Esophagus muscularis mucosa (tissue), 4 donors: Measurements from ENCODE around the gene FURIN. TPM values are rescaled to one million over a fixed set of nuclear protein-coding genes. Genes with fewer than 3 reads are reported as not detected.
"Not testable (repeated sequence)": the region's sequence is repeated elsewhere in the genome, so short reads cannot be mapped to it uniquely, and the experiment has no call there.

Source experiments
- DNase-seq: peaks from one replicate; pipeline ENCODE4 v3.0.0-alpha.2; 2017; ENCODE audit errors: extremely low spot score
- H3K27ac ChIP-seq, 4 donors: fragments of 200-600 bp; sonication (generic); replicated peaks in 1 of 4; 1 replicate in 3 of 4; 2 replicates in 1 of 4; pipeline ENCODE4 v1.5.1; 2016 to 2019; ENCODE audit warnings: mild to moderate bottlenecking in 1 of 4
- H3K27me3 ChIP-seq, 4 donors: fragments of 200-600 bp; sonication (generic); one replicate each; pipeline versions ENCODE4 v1.5.1 to v1.6.0; 2016 to 2019
- H3K36me3 ChIP-seq, 4 donors: fragments of 200-600 bp; sonication (generic); one replicate each; pipeline ENCODE4 v1.5.1; 2016 to 2019
- H3K4me1 ChIP-seq, 4 donors: fragments of 200-600 bp; sonication (generic); one replicate each; pipeline ENCODE4 v1.5.1; 2016 to 2019
- H3K4me3 ChIP-seq, 4 donors: fragments of 200-600 bp; sonication (generic); 1 replicate in 2 of 4; 2 replicates in 2 of 4; pipeline ENCODE4 v1.5.1; 2016 to 2019; ENCODE audit warnings: mild to moderate bottlenecking in 4 of 4, moderate library complexity in 1 of 4
- H3K9me3 ChIP-seq, 4 donors: fragments of 200-600 bp; sonication (generic); 1 replicate in 3 of 4; 2 replicates in 1 of 4; pipeline ENCODE4 v1.5.1; 2016 to 2019
- CTCF ChIP-seq, 3 experiments: fragments of 200-600 bp in 2 of 3; fragments of 450-650 bp in 1 of 3; sonication (generic) in 2 of 3; IDR thresholded peaks; one replicate each; pipeline ENCODE4 v1.5.1; 2017 to 2019; ENCODE audit warnings: antibody characterized with exemption in 3 of 3, mild to moderate bottlenecking in 2 of 3, moderate library complexity in 1 of 3
- EP300 ChIP-seq: sonication (generic); formaldehyde crosslinking; IDR thresholded peaks from one replicate; pipeline ENCODE4 v1.6.1; 2017; ENCODE audit warnings: antibody characterized with exemption
- POLR2A ChIP-seq: fragments of 450-650 bp; IDR thresholded peaks from one replicate; pipeline ENCODE4 v1.6.1; 2017; ENCODE audit warnings: antibody characterized with exemption, moderate library complexity, mild to moderate bottlenecking, low read depth
- POLR2AphosphoS5 ChIP-seq, 2 donors: sonication (generic); formaldehyde crosslinking; IDR thresholded peaks; one replicate each; pipeline ENCODE4 v1.6.1; 2017; ENCODE audit warnings: antibody characterized with exemption in 2 of 2
- WGBS: methylation state at CpG from one replicate; pipeline ENCODE4 v1.1.5; 2018; 5-methylcytosine and 5-hydroxymethylcytosine counted together
- intact Hi-C: fragments of 100-400 bp; cut with DNase I; formaldehyde crosslinking; loops from one replicate; pipeline ENCODE4 v1.15.1; 2023
- total RNA-seq, 4 donors: library from RNA; depleted of rRNA; stranded (reverse); fragments of >200 nt; gene quantifications; one replicate each; pipeline versions ENCODE4 v1.1.0 to v1.2.1, GENCODE V29; 2016

The FURIN gene
- total RNA-seq, 4 donors from 2014 or later: 39.0 to 84.0 (median 80.3) TPM

- Histone ChIP-seq H3K36me3 (no peaks in the 10 kb centered on the region), H3K27ac (no peak overlapping the region), H3K9me3 (no peaks in the 10 kb centered on the region), H3K4me3 (no peak overlapping the region), H3K27me3 (no peaks in the 10 kb centered on the region), H3K4me1 (peaks cover 0 to 4% (median 0%) of the 10 kb centered on the region in 4 donors)
- no peak for DNase-seq
- WGBS: 97% methylated on average over 17 of the region's 18 CpGs
- intact Hi-C loops: no loop called here
- TF ChIP-seq CTCF (IDR thresholded peaks at IDR 0.05) (no peak), POLR2AphosphoS5 (IDR thresholded peaks at IDR 0.05) (no peak), POLR2A (no peak), EP300 (no peak)
Observed at GRCh38 chr15:90840157-90840855, 28.1 kb upstream of the FURIN start.

DNA sequence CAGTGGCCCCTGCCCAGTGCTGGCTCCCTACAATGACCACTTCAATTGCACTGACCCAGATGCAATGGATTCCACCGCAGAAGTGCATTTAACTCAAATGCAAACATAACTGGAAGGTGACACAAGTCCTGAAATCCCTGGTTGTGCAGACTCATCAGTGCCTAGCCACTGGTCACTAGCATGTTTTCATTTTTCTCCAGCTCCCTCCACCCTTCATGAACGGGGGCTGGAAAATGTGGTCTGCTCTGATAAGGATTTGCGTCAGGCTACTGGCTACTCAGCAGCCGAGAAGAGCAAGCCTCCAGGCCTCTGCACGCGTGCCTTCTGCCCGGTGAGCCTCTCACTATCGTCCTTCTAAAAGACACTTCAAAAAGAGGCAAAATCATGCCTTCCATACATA is 27.4 kb upstream of the FURIN start:
- no peaks in the 10 kb centered on the region for H3K9me3 ChIP-seq
- no peak overlapping the region for H3K4me3 ChIP-seq
- no peak overlapping the region for H3K27ac ChIP-seq
- DNase-seq: no peak
- H3K4me1 ChIP-seq: peaks cover 0 to 3% (median 0%) of the 10 kb centered on the region in 4 donors
- no peak for TF ChIP-seq EP300
- TF ChIP-seq POLR2A: no peak
- TF ChIP-seq POLR2AphosphoS5 (IDR thresholded peaks at IDR 0.05): no peak
- TF ChIP-seq CTCF (IDR thresholded peaks at IDR 0.05): no peak
- H3K36me3 ChIP-seq: no peaks in the 10 kb centered on the region
- WGBS: 92% methylated on average over 8 of the region's 8 CpGs
- intact Hi-C loops: no loop called here
- no peaks in the 10 kb centered on the region for H3K27me3 ChIP-seq

- no peaks in the 10 kb centered on the region for H3K27me3 ChIP-seq
- H3K36me3 ChIP-seq: no peaks in the 10 kb centered on the region
- TF ChIP-seq EP300: no peak
- TF ChIP-seq POLR2A: no peak
- TF ChIP-seq POLR2AphosphoS5 (IDR thresholded peaks at IDR 0.05): no peak
- TF ChIP-seq CTCF (IDR thresholded peaks at IDR 0.05): no peak
- no peak for DNase-seq
- no peak overlapping the region for H3K27ac ChIP-seq
- no peaks in the 10 kb centered on the region for H3K4me1 ChIP-seq
- WGBS: 79% methylated on average over 5 of the region's 5 CpGs
- H3K4me3 ChIP-seq: no peak overlapping the region
- intact Hi-C loops: no loop called here
- H3K9me3 ChIP-seq: no peaks in the 10 kb centered on the region
Observed at GRCh38 chr15:90844696-90845095, 23.7 kb upstream of the FURIN start.

DNA sequence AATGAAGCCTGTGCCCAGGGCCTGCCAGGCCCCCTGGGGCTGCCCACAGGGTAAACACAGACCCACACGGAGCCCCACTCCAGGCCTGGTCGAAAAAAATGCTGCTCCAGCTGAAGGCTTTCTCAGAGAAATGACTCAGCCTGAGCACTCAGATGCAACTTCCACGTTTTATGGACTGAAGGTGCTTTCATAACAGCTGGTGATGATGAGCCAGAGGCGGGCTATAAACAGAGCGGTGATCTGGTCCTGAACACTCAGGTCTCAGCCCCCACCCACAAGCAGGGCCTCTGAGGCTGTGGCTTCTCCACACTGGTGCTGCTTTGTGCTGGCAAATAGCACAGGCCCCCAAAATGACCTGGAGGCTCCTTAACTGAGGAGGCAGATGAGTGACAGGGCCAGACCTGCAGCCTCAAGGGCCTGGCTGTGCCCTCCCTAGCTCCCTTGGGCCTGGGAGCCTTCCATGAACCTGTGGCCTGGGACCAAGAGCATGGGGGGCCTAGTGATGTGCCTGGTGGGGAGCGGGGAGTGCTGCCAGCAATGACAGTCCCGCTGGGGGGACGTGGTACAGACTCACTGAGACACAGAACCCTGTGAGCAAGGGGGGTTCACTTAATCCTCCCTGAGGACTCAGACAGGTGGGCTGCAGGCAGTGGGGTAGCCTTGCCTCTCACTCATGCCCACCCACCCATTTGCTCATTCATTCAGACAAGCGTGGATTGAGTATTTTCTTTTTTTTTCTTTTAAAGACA is 23.0 kb upstream of the FURIN start:
- WGBS: 70% methylated on average over 8 of the region's 9 CpGs
- no peak for DNase-seq
- no peaks in the 10 kb centered on the region for H3K9me3 ChIP-seq

DNA sequence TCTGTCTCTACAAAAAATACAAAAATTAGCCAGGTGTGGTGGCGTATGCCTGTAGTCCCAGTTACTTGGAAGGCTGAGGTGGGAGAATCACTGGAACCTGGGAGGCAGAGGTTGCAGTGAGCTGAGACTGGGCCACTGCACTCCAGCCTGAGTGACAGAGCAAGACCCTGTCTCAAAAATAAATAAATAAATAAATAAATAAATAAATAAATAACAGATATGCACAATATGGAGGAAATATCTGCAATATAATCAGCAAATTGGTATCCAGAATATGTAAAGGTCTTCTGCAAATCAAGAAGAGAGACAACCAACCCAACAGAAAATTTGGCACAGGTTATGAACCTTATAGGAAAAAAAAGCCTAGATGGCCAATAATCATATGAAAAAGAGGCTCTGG is 19.0 kb upstream of the FURIN start:
- H3K36me3 ChIP-seq, H3K4me1 ChIP-seq, H3K4me3 ChIP-seq, DNase-seq, H3K27me3 ChIP-seq, H3K9me3 ChIP-seq, H3K27ac ChIP-seq, intact Hi-C loops: not testable (repeated sequence)
- 95% methylated on average over 1 of the region's 1 CpG for WGBS

More for the DNA sequence above, 23.0 kb upstream of the FURIN start:
- no peaks in the 10 kb centered on the region for H3K4me1 ChIP-seq
- no peaks in the 10 kb centered on the region for H3K36me3 ChIP-seq
- H3K27ac ChIP-seq: no peak overlapping the region
- H3K4me3 ChIP-seq: no peak overlapping the region
- TF ChIP-seq POLR2A (no peak), POLR2AphosphoS5 (IDR thresholded peaks at IDR 0.05) (no peak), EP300 (no peak), CTCF (IDR thresholded peaks at IDR 0.05) (no peak)
- no peaks in the 10 kb centered on the region for H3K27me3 ChIP-seq
- intact Hi-C loops: no loop called here
